HG02623 (cell line): ENCODE data around the gene MRNIP.
"Not testable (repeated sequence)": the region's sequence is repeated elsewhere in the genome, so short reads cannot be mapped to it uniquely, and the experiment has no call there.

ENCODE experiments used
- ATAC-seq: cut with Tn5 transposase; IDR thresholded peaks from one replicate; pipeline ENCODE4 v1.9.1; 2021; ENCODE audit warnings: moderate library complexity; ENCODE audit not compliant: unreplicated experiment

The MRNIP gene

DNA sequence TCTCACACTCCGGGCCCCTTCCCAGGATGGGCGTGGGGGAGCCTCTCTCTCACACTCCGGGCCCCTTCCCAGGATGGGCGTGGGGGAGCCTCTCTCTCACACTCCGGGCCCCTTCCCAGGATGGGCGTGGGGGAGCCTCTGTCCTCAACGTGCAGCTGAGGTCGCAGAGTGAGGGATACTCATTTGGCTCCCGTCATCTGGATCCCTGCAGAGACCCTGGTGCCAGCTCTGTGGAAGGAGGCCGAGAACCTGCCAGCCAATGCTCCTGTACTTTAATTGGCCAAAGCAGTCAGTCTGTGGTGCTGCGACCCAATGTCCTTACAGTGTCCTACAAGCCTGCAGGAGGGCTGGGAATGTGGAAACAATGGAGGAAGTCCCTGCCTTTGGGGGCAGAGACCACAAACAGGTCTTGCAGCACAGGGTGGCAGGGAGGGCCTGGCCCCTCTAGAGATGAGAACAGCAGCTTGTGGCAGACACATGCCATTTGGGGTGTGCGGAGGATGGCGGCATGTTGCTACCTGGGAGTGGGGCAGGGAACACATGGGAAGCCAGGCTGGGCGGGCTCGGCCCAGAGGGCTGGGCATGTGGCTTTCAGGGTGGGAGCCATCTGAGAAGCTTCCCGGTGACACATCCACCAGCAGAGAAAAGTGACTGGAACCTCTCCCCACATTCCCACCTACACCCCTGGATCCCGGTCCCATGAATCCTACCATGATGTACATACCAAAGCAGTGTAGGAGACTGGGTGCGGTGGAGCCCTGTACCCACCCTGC, 13.6 kb upstream of the MRNIP start:
- ATAC-seq = no peak

DNA sequence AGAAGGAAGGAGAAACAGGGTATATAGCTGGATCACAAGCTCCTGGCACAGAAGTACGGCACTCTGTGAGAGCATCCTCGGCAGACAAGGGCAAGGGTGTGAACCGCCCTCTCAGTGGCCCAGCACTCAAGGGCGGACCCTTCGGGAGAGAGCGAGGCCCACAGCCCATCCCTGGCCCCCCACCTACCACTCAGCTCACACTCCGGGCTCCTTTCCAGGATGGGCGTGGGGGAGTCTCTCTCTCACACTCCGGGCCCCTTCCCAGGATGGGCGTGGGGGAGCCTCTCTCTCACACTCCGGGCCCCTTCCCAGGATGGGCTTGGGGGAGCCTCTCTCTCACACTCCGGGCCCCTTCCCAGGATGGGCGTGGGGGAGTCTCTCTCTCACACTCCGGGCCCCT, 12.9 kb upstream of the MRNIP start:
- not testable (repeated sequence) for ATAC-seq

DNA sequence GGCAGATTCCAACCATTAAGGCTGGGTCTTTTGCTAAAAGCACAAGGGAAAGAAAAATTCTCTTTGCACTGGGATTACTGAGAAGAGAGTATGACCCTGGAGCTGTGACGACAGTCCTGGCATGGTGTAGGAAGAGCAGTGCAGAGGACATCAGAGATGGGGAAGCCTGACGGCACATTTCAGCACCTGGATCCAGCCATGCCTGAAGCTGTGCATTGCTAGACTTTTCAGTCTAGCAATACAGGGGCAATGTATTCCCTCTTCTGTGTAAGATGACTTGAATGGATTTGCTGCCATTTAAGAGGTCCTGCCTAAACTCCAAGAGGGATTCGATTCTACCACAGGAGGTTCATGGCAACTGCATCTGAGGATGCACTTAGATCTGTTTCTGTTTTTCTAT, 12.3 kb upstream of the MRNIP start:
- no peak for ATAC-seq

DNA sequence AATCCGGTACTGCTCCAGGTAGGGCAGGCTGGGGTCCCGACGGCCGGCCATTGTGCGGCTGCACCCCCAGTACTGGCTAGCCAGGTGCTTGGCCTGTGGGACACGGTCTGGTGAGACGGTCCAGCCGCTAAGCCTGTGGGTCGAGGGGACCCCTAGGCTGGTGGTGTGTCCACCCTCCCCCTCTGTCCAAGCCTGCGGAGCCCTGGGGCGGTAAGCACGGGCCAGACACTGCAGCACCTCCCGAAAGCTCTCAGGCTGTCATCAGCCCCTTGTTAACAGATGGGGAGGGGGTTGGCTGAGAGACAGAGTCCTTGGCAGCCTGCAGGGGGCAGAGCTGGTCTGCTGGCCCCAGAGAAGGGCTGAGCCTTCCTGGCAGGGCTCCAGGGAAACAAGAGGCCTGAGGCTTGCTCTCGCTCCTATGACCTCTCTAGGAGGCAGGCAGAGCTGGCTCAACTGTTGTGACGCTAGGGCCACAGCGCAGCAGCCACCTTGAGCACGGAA, 11.8 kb upstream of the MRNIP start:
- ATAC-seq = no peak

DNA sequence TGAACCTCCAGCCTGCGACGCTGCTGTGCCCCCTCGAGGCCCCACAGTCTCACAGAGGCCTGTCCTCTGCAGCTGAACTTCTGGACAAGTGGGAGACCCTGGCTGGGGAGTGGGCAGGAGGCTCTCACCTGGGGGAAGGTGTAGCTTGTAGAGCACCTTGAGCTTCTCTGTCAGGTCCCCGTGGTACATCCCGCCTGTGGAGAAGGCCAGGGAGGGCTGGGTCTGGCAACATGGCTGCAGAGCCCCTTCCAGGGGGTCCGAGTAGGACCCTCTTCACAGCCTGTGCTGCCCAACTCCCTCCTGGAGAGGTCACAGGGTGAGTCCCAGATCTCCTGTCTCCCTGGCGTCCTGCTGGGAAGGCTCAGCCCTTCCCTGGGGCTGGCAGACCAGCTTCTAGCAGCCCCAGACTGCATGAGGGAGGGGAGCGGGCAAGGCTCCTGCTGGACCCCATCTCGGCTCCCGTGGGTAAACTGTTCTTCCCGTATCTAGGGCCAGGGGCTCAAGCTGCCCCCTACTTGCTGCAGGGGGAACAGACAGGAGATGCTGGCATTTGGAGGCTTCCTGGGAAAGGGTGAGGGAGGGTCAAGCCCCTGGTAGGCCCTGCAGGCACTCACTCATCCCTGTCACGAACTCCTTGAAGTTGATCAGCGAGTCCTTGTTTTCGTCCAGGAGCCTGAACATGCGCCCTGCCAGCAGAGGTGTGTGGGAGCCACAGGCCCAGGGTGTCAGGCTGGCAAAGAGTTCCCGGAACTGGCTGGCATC, 11.2 kb upstream of the MRNIP start:
- ATAC-seq = no peak

DNA sequence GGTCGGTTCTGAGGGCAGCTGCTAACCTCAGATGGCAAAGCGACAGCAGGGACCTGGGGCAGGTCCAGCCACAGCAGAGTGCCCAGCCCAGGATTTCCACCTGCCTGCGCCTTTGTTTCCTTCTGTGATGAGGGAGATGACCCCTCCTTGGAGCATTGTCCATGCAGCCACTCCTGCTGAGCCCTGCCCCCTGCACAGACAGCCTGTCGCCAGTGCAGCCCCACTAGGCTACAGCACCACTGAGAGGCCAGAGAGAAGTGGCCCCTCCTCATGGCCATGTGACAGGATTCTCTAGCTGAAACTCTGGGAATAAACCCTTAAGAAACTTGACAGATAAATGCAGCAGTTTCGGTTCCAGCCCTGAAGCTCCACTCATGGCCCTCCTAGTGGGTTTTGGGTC, 10.5 kb upstream of the MRNIP start:
- no peak for ATAC-seq

DNA sequence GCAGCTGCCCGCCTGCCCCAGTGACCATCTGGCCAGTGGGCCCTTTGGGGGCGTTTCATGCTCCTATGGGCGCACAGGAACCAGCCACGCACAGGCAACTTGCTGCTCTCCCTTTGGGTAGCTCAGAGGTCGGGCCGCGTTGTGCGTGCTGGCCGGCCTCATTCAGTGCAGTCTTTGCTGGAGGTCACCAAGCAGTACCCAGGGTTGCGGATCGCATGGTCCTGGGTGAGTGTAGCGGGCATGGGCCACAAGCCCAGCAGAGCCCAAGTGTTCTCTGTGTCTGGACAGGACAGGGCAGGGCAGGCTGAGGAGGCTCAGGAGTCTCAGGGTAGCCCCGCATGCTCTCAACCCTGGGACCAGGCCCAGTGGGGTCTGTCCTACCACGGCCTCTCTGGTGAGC, 9.9 kb upstream of the MRNIP start:
- no peak for ATAC-seq

DNA sequence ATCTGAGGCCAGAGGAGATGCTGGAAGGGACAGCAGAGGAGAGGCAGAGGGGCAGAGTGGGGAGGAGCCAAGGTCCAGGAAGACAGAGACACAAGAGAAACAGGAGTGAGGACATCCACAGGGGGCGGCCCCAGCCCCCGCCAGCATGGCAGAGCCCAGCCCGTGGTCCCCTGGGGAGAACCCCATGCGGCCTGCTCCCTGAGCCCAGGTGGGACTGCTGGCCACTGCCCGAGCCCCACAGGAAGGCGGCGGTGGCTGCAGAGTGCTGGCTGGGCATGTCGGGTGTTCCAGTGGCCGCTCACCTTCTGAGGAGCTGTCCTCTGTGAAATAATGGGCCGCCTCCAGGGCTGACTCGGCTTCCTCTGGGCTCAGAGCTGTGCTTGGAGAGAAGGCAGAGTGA, 8.9 kb upstream of the MRNIP start:
- no peak for ATAC-seq

DNA sequence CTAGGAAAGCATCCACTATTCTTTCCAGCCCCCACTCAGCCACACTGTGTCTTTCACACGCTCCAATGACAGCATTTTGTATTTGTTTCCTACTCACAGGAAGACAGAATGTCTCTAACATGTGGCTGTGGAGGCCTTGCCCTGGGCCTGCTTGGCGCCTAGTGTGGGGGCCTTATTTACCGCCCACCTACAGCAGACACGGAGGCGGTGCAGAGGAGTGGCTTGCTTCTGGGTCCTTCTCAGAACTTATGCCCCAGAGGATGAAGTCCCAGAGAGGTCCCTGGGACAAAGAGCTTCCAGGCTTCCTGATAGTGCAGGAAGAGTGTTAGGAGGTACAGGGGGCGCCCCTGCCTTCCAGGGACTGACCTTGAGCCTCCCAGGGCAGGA, 8.5 kb upstream of the MRNIP start:
- ATAC-seq = no peak

DNA sequence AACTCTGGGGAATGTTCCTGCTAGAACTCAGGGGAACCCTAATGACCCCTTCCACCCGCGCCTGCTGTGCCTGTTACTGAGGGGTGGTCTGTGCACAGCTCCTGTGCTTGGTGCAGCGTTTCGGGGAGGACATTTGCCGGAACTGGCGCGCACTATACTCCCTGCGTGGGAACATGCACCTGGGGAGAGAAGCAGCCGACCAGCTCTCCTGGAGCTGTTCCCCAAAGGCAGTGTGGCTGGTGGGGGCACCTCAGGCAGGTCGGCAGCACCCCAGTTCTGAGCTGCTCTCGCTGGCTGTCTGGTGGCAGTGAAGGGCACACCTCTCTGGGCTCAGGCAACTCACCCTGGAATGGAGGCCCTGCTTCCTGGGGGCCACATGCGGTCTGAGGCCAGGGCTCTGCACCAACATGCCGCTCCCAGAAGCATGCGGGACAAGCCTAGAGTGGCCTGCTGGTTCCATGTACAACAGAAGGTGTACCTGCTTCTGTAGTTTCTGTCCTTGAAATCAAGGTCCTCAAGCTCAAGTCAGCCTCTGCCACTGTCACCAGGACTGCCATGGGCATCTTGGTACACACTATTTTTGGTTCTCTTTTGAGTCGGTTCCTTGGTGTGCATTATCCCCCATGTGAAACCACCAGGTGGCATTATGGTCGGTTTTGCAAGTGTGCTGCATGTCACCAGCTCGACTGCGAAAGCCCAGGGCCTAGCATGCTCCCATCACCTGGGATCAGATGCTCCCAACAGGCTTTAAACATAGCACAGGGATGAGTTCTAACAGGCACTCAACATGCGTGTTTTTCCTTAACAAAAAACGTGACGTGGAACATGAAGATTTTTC, 7.8 kb upstream of the MRNIP start:
- no peak for ATAC-seq

DNA sequence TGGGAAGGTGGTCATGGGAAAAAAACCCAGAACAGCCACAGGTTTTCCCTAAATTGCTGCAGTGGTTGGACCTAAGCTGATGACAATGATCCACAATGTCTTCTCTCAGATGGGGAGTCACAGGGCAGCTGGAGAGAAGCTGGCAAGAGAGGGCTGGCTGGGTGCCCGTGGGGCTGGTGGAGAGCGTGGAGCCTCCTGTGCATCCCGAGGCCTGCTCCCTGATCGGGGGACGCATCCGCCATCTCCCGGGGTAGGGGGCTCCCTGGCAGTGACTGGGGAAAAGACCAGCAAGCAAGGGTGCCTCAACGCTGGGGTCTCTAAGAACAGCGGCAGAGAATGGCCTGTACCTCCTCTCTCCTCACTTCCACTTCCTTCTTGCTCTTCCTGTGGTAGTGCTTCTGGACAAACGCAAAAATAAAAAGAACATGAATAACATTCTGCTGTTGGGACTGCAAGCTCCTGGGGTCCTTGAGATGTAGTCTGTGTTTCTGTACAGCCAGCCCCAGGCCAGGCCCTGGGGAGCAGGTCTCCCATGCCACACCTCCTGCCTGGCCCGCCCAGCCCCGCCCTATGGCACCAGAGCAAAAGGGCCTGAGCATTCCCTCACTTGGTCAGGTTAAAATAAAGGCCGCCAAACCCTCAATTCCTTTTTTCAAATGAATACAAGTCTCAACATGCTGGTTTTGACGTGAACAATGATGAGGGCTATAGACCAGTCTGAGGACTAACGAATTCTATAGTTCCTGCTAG, 7.0 kb upstream of the MRNIP start:
- ATAC-seq = no peak

DNA sequence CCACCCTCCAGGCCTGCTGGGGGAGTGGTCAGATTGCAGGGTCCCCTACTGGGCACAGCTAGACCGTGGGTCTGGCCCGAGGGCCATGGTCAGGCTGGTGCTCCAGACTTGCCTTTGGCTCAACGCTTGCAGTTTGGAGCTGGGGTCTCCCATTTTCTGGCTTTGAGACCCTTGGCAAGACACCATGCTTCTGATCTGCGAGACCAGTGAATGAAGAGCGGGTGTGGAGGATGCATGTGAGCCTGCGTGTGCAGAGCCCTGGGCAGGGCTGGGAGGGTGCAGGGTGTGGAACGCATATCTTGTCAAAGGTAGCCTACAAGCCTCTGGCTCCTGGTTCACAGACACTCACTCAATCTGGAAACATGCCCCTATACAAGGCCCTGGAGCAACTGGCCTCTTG, 6.1 kb upstream of the MRNIP start:
- no peak for ATAC-seq

DNA sequence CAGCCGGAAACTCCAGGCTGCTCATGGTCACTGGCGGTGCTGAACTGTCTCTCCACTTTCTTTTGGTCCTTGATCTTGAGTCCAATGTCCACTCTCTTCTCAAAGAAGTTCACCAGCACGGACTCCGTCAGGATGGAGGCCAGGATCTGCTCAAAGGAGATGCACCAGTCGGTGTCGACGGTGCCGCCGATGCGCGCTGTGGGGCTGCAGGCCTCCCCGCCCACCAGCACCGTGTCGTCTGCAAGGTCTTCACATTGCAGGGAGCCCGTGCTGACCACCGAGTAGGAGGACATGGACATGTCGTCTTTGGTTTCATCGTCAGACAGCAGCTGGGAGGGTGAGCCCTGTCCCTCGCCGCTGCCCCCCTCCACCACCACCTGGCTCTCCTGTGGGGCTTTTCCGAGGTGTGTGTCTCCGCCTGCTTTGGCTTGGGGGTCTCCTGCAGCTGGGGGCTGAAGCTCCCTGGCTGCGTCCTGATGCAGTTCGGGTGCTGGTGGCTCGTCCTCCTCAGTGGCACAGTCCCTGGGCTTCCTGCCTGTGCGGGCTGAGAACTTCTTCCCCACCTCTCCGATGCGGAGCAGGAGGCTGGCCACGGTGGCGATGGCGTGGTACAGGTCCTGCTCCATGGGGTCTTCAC, 5.0 kb upstream of the MRNIP start:
- ATAC-seq = no peak

DNA sequence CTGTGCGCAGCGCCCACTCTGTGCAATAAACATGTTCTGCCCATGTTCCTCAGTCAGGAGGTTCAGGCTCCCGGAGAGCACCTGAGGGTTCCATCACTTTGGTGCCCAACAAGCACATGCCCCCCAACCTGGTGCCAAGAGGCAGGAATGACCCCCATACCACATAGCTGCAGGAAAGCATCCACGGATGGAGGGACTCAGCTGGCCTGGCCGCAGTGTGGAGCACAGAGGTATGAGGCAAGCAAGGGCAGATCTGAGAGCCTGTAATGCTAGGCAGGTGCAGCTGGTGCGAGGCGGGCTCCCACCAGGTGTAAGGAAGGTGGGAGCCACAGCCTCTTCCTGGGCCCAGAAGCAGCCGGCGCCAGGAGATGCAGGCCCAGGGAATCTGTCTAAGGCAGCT, 4.3 kb upstream of the MRNIP start:
- no peak for ATAC-seq

DNA sequence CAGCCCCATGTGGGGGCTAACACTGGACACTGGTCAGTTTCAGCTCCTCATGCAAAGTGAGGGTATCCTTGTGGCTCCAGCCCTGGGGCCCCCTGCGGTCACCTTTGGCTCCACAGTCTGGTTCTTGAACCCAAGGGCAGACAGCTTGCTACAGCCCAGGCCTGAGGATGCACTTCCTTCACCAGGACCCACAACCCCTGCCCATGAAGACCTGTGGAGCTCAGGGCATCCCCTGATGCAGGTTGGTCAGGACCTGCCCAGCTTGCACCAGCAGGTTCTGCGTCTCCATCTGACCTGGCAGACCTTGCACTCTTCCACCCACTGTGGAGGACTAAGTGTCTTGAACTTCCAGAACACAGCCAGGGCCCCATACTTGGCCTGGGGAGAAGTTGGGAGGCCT, 3.7 kb upstream of the MRNIP start:
- no peak for ATAC-seq

DNA sequence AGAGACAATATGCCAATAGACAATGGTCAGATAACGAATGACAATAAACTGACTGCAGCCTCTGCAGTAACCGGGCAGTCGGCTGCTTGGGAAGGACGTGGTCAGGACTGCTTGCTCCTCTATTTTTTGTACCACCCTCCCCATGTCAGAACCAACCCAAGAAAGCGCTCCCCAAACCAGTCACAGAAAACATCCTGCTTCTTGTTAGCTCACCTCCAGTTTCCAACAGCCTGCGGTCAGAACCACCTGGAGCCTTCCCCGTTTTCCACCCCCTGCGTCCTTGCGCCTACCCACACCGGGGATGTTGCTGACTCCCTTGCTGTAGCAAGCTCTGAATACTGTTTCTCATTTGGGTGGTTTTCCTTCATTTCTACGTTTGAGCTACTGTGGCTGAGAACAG, 1.7 kb upstream of the MRNIP start:
- no peak for ATAC-seq

DNA sequence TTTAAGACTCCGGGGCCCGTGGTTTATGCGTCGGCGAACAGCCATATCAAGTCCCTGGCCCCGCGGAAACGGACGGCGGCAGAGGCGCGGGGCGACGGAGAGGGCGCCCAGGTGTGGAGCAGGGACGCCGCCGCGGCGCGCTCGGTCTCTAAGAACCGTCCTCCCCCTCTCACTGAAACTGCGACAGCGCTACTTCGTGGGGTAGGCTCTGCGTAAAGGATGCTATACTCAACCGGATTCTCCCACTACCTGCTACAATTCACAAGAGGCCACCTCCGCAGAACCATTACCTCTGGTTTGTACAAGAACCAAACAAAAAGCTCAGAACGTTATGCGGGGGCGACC, 404 bp downstream of the MRNIP start:
- peak; percentile 35 for ATAC-seq

DNA sequence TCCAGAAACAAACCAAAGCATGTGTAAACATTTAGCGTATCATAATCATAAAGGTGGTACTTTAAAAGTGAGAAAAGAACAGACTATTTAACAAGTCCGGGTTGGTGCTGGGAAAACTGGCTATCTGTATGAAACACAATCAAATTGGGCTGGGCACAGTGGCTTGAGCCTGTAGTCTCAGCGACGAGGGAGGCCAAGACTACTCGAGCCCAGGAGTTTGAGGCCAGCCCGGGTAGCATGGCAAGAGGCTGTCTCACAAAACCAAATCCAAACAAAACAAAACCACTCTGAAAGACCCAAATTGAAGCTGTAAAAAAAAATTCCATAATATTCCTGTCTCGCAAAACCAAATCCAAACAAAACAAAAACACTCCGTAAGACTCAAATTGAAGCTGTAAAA, 4.3 kb downstream of the MRNIP start:
- ATAC-seq = no peak

DNA sequence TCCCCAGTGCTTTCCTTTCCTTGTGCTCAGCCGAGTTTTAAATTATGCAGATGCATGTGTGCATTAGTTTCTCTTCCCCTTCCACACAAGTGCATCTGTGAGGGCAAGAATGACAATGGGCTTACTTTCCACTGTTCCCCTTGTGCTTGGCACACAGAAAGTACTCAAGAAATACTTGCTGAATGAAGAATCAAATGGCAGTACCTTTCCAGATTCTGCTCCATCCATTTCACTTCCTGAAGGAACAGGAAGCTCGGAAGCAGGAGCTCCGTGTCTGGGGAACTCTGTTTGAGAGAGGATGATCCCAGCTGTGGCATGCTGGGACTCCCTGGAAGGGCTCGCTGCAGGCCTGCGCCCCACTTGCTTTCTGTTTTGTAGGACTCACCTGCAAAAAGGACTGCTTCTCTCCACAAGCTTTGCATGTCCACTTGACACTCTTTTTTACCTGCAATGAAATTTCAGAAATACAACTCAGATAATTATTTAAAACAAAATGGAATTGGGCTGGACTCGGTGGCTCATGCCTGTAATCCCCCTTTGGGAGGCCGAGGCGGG, 5.5 kb downstream of the MRNIP start:
- peak; percentile 90 for ATAC-seq

DNA sequence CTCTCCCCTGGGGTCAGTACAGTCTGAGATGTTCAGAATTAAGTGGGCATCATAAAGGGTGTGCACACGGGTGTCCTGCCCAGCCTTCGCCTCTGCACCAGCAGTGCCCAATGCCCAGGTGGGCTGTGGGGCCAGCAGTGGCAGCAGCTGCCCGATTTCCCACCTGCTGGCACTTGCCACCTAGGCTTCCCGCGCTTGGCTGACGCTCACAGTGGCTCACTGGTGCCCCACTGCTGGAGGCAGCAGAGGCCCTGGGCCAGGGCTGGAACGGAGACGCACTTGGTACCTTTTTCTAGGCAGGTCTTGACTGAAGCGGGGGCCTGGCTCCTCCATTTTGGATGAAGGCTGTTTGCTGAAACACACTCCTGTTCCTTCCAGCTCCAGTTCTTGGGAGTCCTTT, 17.0 kb downstream of the MRNIP start:
- no peak for ATAC-seq
